Measurements from ENCODE around the gene RNU5D-1. TPM values are rescaled to one million over a fixed set of nuclear protein-coding genes. Genes with fewer than 3 reads are reported as not detected.
A peak's percentile ranks its signal among the peaks of the same experiment; 100 is the strongest.

RNU5D-1 gene
- total and polyA plus RNA-seq, 9 donors, result not detected

DNA sequence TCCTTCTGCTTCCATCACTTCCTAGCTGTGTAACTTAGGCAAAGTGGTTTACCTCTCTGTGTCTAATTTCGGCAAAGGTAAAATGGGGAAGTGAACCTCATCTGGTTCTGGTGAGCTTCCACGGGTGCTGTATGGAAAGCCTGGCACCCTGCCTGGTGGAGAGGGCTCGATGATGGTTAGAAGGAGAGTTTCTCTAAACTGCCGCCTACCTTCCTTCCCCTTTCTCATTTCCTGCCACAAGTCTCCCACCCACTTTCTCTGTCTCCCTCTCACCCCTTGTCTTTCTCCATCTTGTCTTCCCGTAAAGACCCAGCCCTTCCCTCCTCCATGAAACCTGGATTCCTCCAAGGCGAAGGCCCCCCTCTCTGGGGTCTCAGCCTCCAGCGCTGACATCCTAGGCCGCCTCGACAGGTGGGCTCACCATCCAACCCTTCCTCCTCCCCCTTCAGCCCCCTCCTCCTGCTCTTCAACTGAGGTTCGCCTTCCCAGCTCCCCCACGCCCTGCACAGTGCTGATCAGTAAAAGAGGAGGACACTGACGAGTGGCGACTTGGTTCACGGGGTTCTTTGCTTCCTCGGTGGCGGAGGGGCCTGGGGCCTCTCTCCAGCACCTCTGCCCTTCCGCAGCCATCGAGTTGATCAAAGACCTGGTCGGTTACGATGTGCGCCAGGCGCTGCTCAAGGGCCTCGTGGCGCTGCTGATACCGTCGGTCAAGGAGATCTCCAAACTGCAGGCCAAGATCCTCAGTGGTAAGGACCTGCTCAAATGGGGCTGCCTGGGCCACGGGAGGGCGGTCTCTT lies 7.3 kb downstream of the RNU5D-1 start:
- intact Hi-C loops (cut with DNase I), result no loop called here
- Histone ChIP-seq H3K36me3 (no peaks in the 10 kb centered on the region), H3K27me3 (no peaks in the 10 kb centered on the region), H3K4me3 (no peak overlapping the region), H3K27ac (no peak overlapping the region), H3K9me3 (no peaks in the 10 kb centered on the region), H3K4me1 (ENCODE audit: insufficient read depth) (no peaks in the 10 kb centered on the region)
- WGBS, 3 donors, result 82 to 84% (median 82%) methylated on average over 28 of the region's 28 CpGs
- DNase-seq, result peak in 1 of 5 donors; percentile 17
- TF ChIP-seq, protein P1, sequence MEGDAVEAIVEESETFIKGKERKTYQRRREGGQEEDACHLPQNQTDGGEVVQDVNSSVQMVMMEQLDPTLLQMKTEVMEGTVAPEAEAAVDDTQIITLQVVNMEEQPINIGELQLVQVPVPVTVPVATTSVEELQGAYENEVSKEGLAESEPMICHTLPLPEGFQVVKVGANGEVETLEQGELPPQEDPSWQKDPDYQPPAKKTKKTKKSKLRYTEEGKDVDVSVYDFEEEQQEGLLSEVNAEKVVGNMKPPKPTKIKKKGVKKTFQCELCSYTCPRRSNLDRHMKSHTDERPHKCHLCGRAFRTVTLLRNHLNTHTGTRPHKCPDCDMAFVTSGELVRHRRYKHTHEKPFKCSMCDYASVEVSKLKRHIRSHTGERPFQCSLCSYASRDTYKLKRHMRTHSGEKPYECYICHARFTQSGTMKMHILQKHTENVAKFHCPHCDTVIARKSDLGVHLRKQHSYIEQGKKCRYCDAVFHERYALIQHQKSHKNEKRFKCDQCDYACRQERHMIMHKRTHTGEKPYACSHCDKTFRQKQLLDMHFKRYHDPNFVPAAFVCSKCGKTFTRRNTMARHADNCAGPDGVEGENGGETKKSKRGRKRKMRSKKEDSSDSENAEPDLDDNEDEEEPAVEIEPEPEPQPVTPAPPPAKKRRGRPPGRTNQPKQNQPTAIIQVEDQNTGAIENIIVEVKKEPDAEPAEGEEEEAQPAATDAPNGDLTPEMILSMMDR (IDR thresholded peaks at IDR 0.05), result no peak

DNA sequence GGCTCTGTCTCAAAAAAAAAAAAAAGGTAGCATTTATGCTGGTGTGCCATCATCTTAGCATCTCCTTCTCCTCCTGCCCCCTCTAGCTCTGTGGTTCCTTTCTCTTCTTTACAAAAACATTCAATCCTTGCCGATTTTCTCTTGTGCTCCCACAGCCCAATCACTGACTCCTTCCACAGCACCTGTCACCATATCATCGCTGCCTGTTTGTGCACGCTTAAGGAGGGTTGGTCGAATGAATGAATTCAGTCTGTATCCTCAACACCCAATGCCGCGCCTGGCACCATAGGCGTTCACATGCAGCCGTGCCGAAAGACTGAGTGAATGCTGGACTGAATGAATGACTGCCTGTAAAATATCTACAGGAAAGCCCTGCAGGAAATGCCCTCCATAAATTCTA lies 7.9 kb downstream of the RNU5D-1 start:
- H3K4me1 ChIP-seq (ENCODE audit: insufficient read depth), result no peaks in the 10 kb centered on the region
- TF ChIP-seq, protein P1 (IDR thresholded peaks at IDR 0.05), result no peak
- no peak for TF ChIP-seq POLR2A (IDR thresholded peaks at IDR 0.05)
- TF ChIP-seq EP300 (IDR thresholded peaks at IDR 0.05), result no peak
- no peak overlapping the region for H3K4me3 ChIP-seq
- intact Hi-C loops (cut with DNase I), result no loop called here
- no peak overlapping the region for H3K27ac ChIP-seq
- WGBS, 3 donors, result 87 to 89% (median 87%) methylated on average over 9 of the region's 9 CpGs
- H3K36me3 ChIP-seq, result no peaks in the 10 kb centered on the region
- DNase-seq, result peak in 1 of 5 donors; percentile 8
- no peaks in the 10 kb centered on the region for H3K9me3 ChIP-seq
- H3K27me3 ChIP-seq, result no peaks in the 10 kb centered on the region

DNA sequence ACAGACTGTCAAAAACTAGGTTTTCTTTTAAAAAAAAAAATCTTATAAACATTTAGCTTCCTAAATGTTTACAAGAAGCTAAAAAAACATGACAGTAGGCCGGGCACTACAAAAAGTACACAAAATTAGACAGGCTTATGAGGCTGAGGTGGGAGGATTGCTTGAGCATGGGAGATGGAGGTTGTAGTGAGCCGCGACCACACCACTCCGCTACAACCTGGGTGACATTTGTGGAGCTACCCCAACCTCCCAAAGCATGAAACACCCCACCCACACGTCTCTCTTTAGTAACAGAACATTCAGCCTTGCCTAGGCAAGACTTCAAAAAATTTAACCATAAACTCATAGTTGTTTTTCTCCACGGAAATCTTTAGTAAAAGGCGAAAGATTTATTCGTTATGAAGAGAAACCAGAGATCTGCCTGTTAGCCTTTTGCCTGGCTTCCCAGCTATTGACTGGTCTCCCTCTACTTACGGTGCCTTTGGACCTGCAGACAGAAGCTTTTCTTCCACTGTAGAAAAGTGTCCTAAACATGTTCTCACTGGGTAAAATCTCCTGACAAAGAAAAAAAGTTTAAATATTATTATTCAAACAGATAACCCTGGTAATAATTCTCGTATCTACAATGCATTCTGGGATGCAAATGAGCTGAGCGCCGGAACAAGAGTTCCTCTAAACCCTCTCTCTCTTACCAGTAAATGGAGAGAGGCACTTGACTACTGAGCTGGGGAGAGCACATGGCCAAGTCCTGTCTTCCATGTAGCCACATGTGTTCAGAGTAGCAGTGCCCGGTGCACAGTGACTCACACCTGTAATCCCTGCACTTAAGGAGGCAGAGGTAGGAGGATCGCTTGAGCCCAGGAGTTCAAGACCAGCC lies 9.2 kb downstream of the RNU5D-1 start:
- Histone ChIP-seq H3K4me1 (ENCODE audit: insufficient read depth) (no peaks in the 10 kb centered on the region), H3K27me3 (no peaks in the 10 kb centered on the region), H3K27ac (peak overlapping the region in 1 of 2 donors; percentile 10), H3K36me3 (no peaks in the 10 kb centered on the region), H3K9me3 (no peaks in the 10 kb centered on the region), H3K4me3 (no peak overlapping the region)
- intact Hi-C loops (cut with DNase I), result no loop called here
- TF ChIP-seq POLR2A (IDR thresholded peaks at IDR 0.05) (peak; percentile 56), EP300 (IDR thresholded peaks at IDR 0.05) (no peak)
- WGBS, 3 donors, result 18 to 31% (median 19%) methylated on average over 14 of the region's 14 CpGs
- DNase-seq, result peak in 1 of 5 donors; percentile 47

DNA sequence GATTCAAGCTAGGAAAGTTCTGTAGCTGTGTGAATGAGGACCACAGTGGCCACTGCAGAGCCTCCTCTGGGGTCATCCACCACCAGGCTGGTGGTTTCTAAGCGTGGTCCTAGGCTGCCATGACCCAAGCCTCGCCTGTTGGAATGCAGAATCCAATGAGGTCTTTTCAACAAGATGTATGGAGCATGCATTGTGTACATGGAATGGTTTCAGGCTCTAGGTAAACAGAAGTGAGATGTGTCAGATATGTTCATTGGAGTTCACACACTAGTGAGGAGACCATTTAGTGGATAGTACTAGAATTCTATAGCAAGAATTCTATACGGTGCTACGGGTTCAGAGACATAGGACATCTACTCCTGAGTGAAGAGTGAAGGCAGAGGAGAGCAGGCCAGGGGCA lies 10.7 kb downstream of the RNU5D-1 start:
- TF ChIP-seq POLR2A (IDR thresholded peaks at IDR 0.05) (no peak), EP300 (IDR thresholded peaks at IDR 0.05) (no peak)
- TF ChIP-seq, protein P1 (IDR thresholded peaks at IDR 0.05), result no peak
- H3K9me3 ChIP-seq, result no peaks in the 10 kb centered on the region
- intact Hi-C loops (cut with DNase I), result no loop called here
- WGBS, 3 donors, result 76 to 91% (median 82%) methylated on average over 4 of the region's 4 CpGs
- no peak overlapping the region for H3K27ac ChIP-seq
- no peaks in the 10 kb centered on the region for H3K4me1 ChIP-seq (ENCODE audit: insufficient read depth)
- DNase-seq, result peak in 1 of 5 donors; percentile 4
- H3K36me3 ChIP-seq, result no peaks in the 10 kb centered on the region
- H3K27me3 ChIP-seq, result no peaks in the 10 kb centered on the region
- H3K4me3 ChIP-seq, result no peak overlapping the region

Measured in ovary (tissue), 9 donors.